D341Med (cell line): ENCODE data around the gene PNKP.

Source experiments
- DNase-seq: peaks from one replicate; pipeline ENCODE4 v3.0.0; 2012; ENCODE audit warnings: low spot score

The PNKP gene

DNA sequence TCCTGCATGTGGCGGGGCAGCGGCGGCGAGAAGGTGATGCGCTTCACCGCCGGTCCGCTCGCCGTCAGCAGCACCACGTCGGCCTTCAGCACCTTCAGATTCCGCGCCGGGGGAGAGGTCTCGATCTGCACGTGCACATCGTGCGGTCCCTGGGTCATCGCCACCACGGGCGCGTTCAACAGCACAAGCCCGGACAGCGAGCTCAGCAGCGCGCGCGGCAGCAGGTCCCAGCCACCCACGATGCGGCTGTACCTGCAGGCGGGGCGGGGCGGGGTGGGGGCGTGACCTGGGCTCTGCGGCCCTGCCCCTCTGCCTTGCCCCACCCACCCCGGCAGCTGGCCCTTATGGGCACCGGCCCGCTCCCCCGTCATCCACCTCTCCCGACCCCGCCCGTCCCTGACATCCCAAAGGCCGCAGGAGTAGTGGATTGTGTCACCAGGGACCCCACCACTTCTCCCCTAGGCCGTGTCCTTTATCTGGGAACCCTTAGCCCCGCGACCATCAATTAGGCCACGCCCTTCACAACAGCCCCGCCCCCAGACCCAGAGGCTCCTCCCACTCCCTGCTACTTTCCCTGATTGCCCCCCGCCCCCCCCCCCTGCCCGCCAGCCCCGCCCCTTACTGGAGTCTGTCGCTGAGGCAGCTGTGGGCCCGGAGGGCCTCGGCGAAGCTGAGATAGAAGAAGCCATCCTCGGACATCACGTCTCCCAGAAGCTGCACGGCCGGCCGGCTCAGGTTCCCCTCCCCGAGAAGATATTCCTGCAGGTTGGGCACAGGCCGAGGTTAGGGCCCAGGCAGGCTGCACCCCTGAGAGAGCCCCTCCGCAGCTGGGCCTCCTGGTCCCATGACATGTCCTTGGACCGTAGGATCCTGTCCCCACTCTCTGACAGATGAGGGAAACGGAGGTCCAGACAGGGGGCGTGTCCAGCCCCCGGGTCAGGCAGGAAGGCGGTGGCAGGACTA, 23.3 kb upstream of the PNKP start:
- DNase-seq: peak; percentile 56

GRCh38 chr19:49889687-49890348, 22.4 kb upstream of the PNKP start:
- DNase-seq: peak; percentile 34

DNA sequence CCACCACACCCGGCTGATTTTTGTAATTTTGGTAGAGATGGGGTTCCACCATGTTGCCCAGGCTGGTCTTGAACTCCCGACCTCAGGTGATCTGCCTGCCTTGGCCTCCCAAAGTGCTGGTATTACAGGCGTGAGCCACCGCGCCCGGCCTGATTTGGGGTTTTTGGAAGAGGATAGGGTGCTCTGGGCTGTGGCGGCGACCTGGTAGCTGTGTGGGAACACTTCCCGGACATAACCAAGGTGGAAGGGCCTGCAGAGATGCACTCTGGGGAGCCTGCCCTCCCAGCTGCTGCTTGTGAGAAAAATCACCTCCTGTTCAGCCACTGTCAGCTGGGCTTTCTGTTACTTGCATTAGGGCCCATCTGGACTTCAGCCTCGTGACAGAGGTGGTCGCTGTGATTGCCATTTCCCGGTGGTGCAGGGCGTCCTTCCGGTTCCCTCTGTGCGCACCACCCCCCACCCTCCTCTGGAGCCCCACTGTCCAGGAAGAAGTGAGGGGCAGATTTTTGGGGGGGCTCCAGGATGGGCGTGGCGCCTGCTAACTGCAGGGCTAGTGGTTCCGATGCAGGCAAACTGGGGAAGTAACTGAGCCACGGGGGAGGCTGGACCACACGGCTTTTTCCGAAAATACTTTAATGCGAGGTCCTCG, 21.8 kb upstream of the PNKP start:
- no peak for DNase-seq

DNA sequence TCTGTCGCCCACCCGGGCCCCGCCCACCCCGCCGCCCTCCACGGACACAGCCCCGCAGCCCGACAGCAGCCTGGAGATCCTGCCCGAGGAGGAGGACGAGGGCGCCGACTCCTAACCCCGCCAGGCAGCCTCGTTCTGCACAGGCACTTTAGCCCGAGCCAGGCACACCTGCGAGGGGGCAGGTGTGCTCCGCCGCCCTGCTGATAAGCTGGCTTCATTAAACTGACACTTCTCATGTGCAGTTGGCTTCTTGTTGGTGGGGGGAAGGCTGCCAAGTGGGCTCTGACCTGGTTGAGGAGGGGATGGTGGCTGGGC, 21.1 kb upstream of the PNKP start:
- DNase-seq: no peak

GRCh38 chr19:49887665-49888509, 20.5 kb upstream of the PNKP start:
- DNase-seq: no peak

- DNase-seq: no peak
Observed at GRCh38 chr19:49887037-49887664, 19.8 kb upstream of the PNKP start.

DNA sequence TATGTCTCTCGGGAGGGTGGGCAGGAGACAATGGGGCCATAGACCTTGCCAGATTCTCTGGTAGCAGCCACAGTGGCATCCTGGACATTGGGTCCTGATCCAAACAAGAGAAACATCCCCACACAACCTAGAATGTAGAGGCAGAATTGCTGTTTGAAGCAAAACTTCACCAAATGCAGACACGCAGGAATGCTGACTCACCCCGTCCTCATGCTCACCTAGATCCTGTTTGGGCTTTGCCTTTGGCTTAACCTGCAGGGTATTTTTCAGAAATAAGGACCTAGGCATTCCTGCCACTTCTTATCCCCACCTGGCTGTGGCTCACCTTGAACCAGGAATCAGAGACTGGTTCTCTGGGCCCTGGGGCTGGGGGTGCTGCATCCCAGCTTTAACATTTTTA, 17.4 kb upstream of the PNKP start:
- DNase-seq: no peak

GRCh38 chr19:49884109-49884508, 16.7 kb upstream of the PNKP start:
- no peak for DNase-seq

DNA sequence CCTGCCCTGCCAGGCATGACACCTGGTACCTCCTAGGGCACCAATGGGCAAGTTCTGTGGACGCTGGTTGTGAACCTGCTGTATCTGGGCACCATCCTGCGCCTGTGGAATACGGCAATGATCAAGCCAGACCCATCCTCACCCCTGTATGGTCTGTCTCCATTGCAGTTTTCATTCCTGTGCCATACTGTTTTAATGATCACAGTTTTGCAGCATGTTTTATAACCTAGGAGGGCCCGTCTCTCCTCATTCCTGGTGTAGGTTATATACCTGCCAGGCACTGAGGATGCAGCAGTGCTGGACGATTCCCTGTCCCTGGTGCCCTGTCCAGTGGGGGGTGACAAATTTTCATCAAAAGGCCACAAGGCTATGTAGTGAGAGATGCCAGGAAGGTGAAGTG, 15.7 kb upstream of the PNKP start:
- no peak for DNase-seq

DNA sequence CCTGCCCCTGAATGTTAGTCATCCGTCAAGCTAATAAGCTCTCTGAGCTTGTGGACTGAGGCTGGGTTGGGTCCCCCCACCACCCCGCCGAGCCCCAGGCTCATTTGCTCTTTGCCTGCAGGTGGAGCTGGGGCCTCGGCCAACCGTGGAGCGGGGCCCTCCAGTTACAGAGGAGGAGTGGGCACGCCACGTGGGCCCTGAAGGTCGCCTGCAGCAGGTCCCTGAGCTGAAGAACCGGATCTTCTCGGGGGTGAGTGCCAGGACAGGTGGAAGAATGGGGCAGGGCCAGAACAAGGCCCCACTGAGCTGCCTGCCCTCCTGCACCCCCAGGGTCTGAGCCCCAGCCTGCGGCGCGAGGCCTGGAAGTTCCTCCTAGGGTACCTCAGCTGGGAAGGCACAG, 15.3 kb upstream of the PNKP start:
- no peak for DNase-seq

GRCh38 chr19:49881672-49882394, 14.5 kb upstream of the PNKP start:
- DNase-seq: no peak

GRCh38 chr19:49881186-49881585, 13.8 kb upstream of the PNKP start:
- no peak for DNase-seq

GRCh38 chr19:49880162-49880869, 12.9 kb upstream of the PNKP start:
- no peak for DNase-seq

DNA sequence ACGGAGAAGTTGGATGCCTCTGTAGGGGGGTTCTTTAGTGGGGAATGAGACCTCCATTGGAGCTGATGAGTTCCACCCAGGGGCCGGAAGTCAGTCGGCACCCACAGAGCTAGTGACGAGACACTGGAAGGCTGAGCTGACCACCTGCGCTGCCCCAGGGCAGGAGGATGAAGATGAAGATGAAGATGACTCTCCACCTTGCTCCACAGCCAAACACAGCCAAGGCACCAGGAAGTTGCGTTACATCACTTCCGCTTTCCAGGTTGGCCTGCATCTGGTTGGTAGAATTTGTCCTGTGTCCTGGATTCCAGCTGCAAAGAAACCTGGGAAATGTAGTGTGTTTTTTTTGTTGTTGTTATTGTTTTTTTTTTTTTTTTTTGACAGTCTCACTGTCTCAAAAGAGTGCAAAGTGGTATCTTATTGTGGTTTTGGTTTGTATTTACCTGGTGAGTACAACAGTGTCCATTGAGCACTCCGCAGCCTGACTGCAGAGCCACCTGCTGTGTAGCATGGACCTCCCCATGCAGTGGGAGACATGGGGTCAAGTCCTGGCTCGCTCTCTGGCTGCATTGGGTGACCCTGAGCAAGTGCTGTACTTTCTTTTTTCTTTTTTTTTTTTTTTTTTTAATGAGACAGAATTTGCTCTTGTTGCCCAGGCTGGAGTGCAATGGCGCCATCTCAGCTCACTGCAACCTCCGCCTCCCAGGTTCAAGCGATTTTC, 12.0 kb upstream of the PNKP start:
- DNase-seq: no peak

GRCh38 chr19:49878744-49879070, 11.3 kb upstream of the PNKP start:
- no peak for DNase-seq

DNA sequence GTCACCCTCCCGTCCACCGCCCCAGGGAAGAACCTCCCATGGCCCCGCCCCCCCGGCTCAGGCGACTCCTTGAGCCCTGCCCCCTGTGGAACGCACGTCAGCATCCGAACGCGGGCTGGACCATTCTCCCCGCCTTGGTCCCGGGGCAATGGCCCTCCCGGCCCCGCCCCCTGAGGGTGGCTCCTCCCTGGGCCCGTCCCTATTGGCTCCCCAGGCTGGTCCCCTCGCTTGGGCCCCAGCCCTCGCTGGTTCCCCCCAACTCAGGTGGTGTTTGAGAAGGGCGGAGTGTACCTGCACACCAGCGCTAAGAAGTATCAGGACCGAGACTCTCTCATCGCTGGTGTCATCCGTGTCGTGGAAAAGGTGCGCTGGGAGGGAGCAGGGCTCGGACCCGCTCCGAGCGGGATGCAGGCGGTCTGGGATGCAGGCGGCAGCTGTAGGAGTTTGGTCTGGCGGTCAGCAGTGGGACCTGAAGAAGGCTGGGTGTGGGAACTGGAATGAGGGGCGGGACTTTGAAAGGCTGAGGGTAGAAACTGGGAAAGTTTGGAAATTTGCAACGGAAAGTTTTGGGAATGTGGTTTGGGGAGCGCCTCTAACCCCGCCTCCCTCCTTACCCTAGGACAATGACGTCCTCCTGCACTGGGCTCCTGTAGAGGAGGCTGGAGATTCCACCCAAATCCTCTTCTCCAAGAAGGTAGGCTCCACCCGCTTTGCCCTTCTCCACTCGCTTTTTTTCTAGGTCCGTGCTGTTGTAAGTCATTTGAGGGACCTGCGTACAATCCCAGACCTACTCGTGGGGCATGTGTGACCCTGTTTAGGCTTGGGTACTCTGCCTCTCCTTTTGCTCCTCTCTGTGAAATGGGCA, 10.7 kb upstream of the PNKP start:
- peak; percentile 97 for DNase-seq

GRCh38 chr19:49877020-49877878, 9.9 kb upstream of the PNKP start, which contains the start of the genes AKT1S1 and TBC1D17:
TSS of gene AKT1S1 (minus strand) at chr19:49877355. CDS start at chr19:49873295, 4,060 bp downstream.
TSS of gene TBC1D17 (plus strand) at chr19:49877702. CDS start at chr19:49877724, 22 bp downstream.
- DNase-seq: peak; percentile 93
